NCI-H2196 treated with DMSO at 0.1 percent for 48 hours (cell line): ENCODE data around the gene NABP2.
A peak's percentile ranks its signal among the peaks of the same experiment; 100 is the strongest.

Source experiments
- DNase-seq: peaks from one replicate; lab custom pipeline; 2025; ENCODE audit not compliant: unreplicated experiment; lab: John Stamatoyannopoulos, UW

NABP2 gene

DNA sequence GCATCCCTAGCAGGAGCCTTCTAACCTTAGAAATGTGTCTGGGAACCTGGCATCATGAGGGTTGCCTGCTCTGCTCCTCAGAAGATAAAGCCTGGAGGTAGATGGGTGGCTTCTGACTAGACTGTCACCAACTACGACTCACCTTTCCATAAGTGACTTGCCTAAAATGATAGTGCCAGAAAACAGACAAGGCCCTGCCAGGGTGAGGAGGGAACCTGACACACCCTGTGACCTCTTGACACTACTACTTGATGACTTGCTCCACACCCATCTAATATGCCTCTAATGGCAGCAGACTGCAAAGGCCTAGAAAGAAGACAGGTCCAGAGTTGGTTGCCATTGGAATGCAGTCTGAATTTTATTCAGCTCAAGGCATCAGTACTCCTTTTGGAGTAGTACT, 11.8 kb upstream of the NABP2 start:
- DNase-seq = no peak

DNA sequence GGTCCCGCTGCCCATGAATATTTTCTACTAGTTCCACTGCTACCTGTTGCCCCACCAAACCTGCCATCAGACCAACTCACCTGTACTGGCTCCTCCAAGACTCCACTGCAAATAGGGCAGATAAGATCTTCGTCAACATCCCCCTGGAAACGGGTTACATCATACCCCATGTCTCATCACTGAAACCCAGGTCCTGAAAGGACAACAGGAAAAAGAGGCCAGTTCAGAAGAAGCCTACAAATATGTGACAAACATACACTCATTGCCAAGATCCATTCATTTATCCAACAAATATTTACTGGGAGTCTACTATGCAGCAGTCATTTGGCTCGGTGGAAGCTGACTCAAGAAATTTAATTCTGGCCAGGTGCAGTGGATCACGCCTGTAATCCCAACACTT, 10.3 kb upstream of the NABP2 start:
- DNase-seq = no peak

DNA sequence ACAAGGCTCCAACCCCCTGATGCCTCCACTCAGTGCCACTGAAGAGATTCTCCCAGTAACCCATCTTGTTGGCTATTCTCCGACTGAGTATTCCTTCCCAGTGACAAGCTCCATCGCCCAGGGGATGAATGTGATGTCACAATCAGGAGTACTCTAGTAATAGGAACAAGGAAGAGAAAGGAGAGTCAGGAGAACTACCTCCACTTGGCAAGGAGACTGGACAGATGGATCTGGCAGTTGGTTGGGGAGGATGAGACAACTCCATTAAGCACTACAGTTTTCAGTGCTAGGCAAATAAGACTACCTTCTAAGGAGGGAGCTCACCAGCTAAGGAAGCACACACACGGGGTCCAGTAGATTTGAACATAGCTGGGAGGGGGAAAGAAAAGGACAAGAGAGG, 7.7 kb upstream of the NABP2 start:
- DNase-seq = no peak

DNA sequence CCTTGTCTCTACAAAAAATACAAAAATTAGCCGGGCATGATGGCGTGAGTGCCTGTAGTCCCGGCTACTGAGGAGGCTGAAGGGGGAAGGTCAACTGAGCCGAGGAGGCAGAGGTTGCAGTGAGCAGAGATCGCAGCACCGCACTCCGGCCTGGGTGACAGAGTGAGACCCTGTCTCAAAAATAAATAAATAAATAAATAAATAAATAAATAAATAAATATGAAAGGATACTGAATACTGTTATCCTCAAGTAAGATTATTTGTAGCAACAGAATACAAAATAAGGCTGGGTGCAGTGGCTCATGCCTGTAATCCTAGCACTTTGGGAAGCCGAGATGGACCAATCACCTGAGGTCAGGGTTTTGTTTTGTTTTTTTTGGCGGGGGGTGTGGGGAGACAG, 4.3 kb upstream of the NABP2 start:
- no peak for DNase-seq

DNA sequence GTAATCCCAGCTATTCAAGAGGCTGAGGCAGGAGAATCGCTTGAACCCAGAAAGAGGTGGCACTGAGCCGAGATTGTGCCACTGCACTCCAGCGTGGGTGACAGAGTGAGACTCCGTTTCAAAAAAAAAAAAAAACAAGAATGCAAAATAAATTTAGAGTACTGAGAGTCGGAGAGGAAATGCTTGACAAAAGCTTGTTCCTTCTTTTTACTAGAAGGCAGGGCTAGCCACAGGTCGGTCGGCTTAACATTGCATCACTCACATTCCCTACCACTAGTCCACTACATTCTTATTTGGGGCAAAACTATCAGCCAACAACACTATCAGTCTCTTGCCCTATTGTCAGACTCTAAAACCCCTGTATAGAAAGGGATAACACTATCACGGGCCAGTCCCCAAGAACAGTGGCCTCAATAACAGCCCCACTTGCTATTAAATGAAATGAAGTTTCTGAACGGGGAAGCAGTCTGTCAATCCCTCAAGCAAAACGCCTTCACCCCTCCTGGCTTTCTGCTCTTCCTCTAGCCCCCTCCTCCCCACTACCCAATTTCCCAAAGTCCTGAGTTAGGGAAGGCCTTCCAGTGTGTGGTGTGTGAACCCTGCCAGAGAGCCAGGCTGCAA, 3.4 kb upstream of the NABP2 start:
- DNase-seq = no peak

DNA sequence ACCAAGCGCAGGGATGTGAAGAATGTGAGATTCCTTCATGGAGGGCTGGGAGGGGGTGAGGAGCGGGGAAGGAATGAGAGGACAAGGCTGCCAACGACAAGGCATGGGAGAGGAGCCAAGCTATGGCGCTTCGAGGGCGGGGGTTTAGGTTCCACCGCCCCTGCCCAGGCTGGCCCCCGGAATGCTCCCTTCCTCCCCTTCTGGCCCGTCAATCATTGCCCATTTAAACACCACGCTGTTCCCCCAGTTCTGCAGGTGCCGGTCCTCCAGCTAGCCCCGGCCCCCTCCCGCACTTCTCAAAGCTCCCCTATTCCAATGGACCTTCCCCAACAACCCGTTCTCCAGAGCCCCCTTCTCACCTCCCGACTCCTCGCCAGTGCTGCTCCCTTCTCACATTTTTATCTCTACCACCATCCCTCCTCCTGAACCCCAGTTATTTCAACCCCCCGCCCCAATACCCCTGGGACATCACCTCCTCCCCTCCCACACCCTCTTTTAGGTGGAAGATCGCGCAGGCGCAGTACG, 2.8 kb upstream of the NABP2 start:
- DNase-seq = no peak

DNA sequence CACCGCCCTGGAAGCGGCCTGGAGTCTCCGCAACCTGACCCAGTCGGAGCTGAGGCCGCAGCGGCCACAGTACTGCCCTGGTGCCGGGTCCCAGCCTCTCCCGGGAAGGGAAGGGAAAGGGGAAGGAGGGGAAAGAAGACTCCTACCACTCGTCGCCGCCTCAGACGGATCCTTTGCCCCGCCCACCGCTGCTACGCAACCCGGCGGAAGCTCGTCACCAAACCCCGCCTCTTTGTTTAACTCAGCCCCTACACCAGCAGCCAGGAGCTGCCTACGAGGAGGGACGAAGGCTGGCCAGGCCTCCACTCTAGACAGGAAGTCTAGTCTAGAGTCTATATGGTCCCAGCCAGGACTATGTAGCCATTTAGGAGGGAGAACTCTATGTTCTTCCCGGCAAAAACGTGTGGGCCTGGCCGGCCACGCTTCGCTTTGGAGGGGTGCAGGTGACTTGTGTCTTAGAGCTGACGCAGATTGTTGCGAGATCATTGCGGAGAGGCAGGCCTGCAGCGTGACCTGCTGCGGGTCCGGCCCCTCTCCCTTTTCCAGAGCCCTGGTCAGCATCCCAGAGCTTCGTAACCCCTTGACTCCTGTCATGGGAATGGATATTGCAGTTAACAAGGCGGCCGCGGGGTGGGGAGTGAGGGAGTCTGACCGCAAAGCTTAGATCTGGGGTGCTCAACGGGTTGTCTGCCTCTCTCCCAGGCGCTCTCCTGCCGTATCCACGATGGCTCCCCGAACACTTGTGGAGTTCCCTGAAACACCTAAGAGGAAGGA, 2.2 kb upstream of the NABP2 start, which contains the start of gene RNF41:
RNF41 (minus strand) TSS at position 166 of the 774 bp plus-strand sequence. CDS start 7,875 bp downstream, outside the sequence.
- peak; percentile 97 for DNase-seq

DNA sequence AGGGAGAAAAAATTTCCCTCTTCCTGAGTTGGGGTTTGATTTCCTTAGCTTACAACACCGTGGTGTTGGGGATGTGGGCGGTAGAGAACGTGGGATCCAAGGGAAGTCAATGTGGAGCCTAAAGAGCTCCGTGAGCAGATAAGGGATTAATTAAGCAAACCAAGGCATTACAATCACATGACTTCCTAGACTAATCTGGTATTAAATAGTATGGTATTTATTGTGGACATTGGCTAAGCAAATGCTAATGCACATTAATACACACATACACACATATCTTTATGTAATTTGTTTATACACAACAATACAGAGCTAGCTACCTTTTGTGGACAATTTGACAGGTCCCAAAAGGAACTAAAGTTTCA, 1.6 kb upstream of the NABP2 start:
- no peak for DNase-seq

DNA sequence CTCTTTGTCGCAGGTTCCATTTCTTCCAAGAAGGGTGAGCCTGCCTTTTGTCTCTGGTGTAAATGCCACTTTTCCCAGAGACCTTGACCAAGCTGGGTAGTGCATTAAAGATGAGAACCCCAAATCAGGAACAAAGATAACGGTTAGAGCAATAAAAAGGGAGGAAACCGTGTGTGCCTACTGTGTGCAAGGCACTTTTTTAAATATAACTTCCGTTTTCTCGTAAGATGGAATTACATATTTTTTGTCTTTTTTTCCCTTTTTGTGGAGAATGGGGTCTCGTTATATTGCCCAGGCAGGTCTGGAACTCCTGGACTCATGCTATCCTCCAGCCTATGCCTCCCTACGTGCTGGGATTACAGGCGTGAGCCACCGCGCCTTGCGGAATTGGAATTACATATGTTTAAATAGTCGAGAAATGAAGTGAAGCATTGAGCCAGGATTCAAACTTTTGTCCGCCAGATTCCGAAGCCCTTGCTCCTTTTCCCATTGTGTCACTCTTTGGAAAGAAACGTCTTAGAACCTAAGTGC, 506 bp upstream of the NABP2 start:
- DNase-seq = no peak

DNA sequence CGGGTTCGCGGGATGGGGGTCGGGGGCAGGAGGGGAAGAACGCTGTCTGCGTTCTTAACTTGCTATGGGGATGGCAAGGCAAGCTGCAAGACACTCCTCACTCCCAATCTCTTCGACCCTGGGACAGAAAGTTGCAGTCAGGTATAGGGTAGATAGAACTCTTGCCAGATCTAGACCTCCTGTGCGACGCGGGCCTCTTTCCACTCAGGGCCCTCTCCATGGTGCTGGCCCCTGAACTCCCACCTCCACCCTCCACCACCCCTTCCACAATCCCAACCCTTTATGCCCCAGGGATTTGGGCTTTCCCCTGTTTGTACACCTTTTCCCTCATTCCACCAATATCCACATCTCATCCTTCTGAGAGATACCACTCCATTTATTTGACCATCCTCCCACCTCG, 812 bp downstream of the NABP2 start:
- DNase-seq = no peak

DNA sequence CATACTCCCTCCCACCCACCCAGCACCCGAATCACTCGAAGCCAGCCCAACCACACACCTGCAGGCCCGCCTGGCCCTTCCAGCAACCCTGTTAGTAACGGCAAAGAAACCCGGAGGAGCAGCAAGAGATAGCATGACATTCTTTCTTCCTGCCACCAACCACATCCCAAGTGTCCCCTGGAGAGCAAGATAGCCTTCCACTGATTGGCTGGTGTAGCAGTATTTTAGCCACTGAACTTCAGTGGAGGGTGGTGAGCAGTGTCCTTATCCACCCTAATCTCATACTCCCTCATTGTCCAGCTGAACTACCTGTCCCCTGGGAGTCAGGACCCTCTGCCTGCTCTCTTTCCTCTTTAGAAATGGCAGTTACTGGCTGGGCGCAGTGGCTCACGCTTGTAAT, 4.9 kb downstream of the NABP2 start:
- DNase-seq = no peak

DNA sequence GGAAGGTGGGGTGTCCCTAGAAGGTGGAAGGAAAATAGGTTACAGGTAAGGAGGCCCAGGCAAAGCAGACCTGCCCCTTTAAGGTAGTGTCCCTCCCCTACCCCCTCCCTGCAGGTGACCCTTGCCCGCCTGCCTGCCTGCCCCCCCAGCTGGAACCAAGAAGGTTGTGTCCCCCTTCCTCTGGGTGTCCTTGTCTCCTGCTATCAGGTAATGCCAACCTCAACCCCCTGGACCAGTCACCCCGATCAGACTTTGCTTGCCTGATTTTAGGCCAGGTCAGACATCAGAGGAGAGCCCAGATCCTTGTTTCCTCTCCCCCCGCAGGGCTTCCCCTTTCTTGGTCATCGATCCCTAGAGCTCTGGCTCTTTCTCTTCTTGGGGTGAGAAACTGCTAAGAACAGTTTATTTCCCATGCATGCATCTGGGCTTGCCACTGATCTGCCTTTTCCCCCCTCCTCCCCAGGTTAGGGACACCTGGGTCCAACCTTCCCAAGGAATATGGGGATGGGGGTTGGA, 5.8 kb downstream of the NABP2 start, which contains the start of gene SLC39A5:
SLC39A5 (plus strand) TSS at position 136 of the 516 bp plus-strand sequence. CDS start 1,224 bp downstream, outside the sequence.
- no peak for DNase-seq

DNA sequence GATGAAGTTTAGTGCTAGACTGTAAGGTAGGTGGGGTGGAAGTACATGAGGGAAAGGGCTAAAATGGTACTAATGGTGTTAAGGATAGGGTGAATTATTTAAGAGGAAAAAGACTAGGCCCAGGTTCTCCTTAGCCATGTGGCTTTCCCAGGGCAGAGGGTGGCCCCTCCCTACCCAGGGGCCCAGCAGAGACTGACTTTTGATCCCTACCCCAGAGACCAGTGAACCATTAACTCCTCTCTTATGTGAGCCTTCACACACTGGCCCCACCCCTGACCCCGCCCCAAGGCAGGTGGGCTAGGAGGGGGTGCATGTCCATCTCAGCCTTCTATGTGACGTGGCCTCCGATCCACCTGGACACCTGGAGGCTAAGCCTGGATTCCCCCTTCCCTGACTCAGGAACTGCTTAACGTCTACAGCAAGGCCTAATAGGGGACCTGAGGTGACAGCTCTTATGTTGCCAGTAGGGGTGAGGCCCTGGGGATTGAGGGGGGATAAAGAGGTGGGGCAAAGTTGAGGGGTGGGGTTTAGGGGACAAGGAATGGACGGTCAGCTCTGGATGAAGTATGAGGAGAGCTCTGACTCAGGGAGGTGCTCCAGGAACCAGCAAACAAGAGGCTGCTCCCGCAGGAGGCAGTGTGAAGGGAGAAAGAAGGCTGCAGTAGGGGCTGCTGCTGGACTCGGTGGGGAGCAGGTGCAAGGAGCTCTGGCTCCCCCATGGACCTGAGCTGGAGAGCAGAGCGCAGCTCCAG, 6.5 kb downstream of the NABP2 start:
- no peak for DNase-seq

DNA sequence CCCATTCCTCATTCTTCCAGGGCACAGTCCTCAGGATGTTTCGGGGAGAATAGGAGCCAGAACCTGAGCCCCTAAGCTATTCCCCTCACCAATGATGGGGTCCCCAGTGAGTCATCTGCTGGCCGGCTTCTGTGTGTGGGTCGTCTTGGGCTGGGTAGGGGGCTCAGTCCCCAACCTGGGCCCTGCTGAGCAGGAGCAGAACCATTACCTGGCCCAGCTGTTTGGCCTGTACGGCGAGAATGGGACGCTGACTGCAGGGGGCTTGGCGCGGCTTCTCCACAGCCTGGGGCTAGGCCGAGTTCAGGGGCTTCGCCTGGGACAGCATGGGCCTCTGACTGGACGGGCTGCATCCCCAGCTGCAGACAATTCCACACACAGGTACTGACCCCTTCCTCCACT, 7.0 kb downstream of the NABP2 start:
- no peak for DNase-seq

DNA sequence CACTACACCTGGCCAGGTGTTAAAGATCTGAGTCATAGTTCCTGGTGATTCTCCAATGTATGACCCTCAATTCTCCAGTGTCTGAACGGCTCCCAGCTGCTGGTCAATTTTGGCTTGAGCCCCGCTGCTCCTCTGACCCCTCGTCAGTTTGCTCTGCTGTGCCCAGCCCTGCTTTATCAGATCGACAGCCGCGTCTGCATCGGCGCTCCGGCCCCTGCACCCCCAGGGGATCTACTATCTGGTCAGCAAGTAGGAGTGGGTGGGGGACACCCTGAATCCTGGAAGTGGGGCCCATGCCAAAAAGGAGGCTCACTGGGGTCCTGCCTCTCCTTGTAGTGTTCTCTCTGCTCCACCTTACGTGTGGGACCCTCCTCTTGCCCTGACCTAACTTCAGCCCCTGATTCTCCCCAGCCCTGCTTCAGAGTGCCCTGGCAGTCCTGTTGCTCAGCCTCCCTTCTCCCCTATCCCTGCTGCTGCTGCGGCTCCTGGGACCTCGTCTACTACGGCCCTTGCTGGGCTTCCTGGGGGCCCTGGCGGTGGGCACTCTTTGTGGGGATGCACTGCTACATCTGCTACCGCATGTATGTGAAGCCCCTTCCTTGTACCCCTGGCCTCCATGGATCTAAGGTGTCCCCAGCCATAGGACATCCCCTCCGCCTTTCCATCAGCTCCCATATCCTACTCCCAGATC, 10.7 kb downstream of the NABP2 start:
- no peak for DNase-seq

DNA sequence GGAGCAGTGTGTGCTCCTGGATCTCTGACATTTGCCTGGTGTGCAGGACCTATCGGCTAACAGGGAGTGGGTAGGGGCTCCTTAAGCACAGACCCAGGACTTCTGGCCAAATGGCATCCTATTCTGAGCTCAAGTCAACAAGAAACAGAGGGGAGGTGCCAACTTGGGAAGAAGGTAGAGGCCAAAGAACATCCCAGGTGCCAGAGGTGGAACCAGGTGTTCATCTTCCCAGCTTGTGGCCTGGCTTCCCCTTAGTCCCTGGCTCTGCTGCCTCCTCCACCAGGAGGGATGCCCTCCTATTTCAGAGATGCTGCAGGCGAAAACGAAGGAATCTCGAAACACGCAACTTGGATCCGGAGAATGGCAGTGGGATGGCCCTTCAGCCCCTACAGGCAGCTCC, 11.9 kb downstream of the NABP2 start:
- no peak for DNase-seq

DNA sequence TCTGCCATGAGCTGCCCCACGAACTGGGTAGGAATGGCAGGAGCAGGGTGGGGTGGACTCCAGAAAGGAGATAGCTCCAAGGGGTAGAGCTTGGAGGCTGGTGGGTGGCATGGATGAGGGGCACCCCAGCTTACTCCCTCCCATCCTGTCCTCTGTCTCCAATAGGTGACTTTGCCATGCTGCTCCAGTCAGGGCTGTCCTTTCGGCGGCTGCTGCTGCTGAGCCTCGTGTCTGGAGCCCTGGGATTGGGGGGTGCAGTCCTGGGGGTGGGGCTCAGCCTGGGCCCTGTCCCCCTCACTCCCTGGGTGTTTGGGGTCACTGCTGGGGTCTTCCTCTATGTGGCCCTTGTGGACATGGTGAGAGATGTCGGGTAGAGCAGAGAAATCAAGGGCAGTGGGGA, 12.8 kb downstream of the NABP2 start:
- DNase-seq = no peak

DNA sequence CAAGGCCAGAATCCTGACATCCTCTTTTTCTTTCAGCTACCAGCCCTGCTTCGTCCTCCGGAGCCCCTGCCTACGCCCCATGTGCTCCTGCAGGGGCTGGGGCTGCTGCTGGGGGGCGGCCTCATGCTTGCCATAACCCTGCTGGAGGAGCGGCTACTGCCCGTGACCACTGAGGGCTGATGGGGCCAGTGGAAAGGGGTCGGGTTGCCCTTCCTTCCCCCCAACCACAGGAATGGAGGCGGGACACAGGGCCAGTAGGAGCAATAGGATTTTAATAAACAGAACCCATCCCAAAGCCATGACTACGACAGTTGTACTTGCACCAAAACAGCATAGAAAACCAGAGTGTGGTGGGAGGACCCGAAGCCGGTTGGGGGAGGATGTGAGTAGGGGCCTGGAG, 13.4 kb downstream of the NABP2 start:
- DNase-seq = no peak

DNA sequence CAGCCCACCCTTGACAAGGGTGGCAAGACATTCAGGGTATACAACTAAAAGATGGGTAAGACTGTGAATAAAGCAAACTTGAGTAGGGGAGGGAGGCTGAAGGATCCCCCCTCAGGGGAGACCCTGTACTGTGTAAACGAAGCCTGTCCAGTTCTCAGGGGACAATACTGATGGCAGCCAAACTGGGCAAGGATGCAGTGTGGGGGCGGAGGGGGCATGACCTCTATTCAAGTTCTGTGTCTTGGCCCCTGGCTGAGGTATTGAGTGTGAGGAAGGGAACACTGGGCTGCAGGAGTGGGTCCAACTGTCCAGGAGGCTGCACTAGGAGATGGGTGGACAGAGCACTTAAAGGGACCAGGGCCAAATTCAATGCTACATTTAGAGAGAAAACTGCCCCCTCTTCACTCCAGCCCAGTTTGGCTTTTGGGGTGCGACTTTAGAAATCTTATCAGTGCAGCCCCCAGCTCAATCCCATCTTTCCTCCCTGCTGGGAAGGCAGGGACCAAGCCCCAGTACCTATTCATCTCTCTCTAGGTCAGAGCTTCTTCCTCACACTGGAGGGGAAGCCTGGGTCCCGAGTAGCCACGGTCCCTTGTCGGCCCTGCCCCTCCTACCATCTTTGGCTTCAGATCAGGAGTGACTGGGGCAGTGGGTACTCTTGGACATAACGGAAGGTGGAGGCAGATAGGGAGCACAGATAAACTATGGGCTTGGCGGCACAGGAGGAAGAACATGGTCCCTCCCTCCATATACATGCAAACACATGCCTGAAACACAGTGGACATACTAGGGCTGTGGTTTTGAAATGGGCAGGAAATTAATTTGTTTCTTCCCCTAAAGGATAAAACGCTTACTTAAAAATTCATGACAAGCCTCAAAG, 17.5 kb downstream of the NABP2 start:
- DNase-seq = no peak

DNA sequence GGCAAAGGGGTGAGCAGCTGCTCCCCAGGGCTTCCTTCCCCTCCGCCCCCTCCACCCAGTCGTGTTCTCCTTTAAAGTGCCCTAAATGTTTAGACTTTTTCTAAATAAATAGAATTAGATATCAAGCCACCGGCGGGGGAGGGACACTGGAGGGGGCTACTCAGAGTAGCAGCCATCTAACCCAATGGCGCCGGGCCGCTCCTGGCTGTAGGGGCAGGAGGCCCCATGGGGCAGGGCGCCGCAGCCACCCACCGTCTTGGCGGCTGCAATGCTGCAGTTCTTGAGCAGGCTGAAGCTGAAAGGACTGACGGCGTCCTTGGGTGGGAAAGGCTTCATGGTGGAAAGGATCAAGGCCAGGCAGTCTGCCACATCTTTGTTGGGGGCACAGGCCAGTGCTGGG, 18.8 kb downstream of the NABP2 start:
- no peak for DNase-seq
